Measurements from ENCODE around the gene PPP6R2. TPM values are rescaled to one million over a fixed set of nuclear protein-coding genes. Genes with fewer than 3 reads are reported as not detected.

The PPP6R2 gene
- total RNA-seq, 1 experiment from 2014 or later, result 54.1 TPM

- DNase-seq (ENCODE audit: low spot score), result no peak
These were observed 102.1 kb downstream of the PPP6R2 start for GRCh38 chr22:50445071-50445879.

GRCh38 chr22:50445880-50446707, 103.0 kb downstream of the PPP6R2 start:
- DNase-seq (ENCODE audit: low spot score), result no peak

GRCh38 chr22:50446708-50447575, 103.8 kb downstream of the PPP6R2 start:
- no peak for DNase-seq (ENCODE audit: low spot score)

GRCh38 chr22:50447576-50448551, 104.7 kb downstream of the PPP6R2 start:
- no peak for DNase-seq (ENCODE audit: low spot score)

- DNase-seq (ENCODE audit: low spot score), result no peak
These were observed 109.5 kb downstream of the PPP6R2 start for GRCh38 chr22:50452649-50453048.

GRCh38 chr22:50454556-50455075, 111.5 kb downstream of the PPP6R2 start:
- no peak for DNase-seq (ENCODE audit: low spot score)

GRCh38 chr22:50455201-50455600, 112.1 kb downstream of the PPP6R2 start:
- no peak for DNase-seq (ENCODE audit: low spot score)

- DNase-seq (ENCODE audit: low spot score), result no peak
These were observed 112.9 kb downstream of the PPP6R2 start for GRCh38 chr22:50456026-50456425.

- no peak for DNase-seq (ENCODE audit: low spot score)
These were observed 113.5 kb downstream of the PPP6R2 start for GRCh38 chr22:50456466-50457234.

GRCh38 chr22:50459016-50459415, 115.9 kb downstream of the PPP6R2 start:
- no peak for DNase-seq (ENCODE audit: low spot score)

- DNase-seq (ENCODE audit: low spot score), result no peak
These were observed 116.5 kb downstream of the PPP6R2 start for GRCh38 chr22:50459496-50460140.

GRCh38 chr22:50460938-50461337, 117.8 kb downstream of the PPP6R2 start:
- peak; percentile 30 for DNase-seq (ENCODE audit: low spot score)

GRCh38 chr22:50461536-50461935, 118.4 kb downstream of the PPP6R2 start:
- DNase-seq (ENCODE audit: low spot score), result no peak

- no peak for DNase-seq (ENCODE audit: low spot score)
These were observed 118.9 kb downstream of the PPP6R2 start for GRCh38 chr22:50461979-50462540.

GRCh38 chr22:50463188-50463900, 120.2 kb downstream of the PPP6R2 start:
- DNase-seq (ENCODE audit: low spot score), result no peak

- DNase-seq (ENCODE audit: low spot score), result no peak
These were observed 121.3 kb downstream of the PPP6R2 start for GRCh38 chr22:50464451-50464850.

- no peak for DNase-seq (ENCODE audit: low spot score)
These were observed 122.2 kb downstream of the PPP6R2 start for GRCh38 chr22:50465066-50465930.

Data from HT-29 (cell line).